H9 (cell line): ENCODE measurements around the gene PNPLA4. TPM values are rescaled to one million over a fixed set of nuclear protein-coding genes. Genes with fewer than 3 reads are reported as not detected.

Source experiments
- DNase-seq: peaks from one replicate; pipeline ENCODE4 v3.0.0-alpha.2; 2017
- H2AFZ ChIP-seq: one replicate; pipeline ENCODE4 v1.6.1; 2013; ENCODE audit warnings: mild to moderate bottlenecking, low read length, control low read depth, moderate library complexity
- H2AK5ac ChIP-seq: 2 replicates; pipeline ENCODE4 v1.6.1; 2013; ENCODE audit warnings: low read length, control low read depth, mixed read lengths; ENCODE audit not compliant: insufficient read length
- H2BK120ac ChIP-seq: one replicate; pipeline ENCODE4 v1.6.1; 2013; ENCODE audit warnings: low read depth, mild to moderate bottlenecking, low read length, control low read depth, inconsistent platforms; ENCODE audit not compliant: poor library complexity, severe bottlenecking
- H2BK12ac ChIP-seq: 2 replicates; pipeline ENCODE4 v1.6.1; 2013; ENCODE audit warnings: low read length, control low read depth, mixed read lengths, low read depth; ENCODE audit not compliant: insufficient read length
- H2BK15ac ChIP-seq: 2 replicates; pipeline ENCODE4 v1.6.1; 2013; ENCODE audit warnings: low read depth, low read length, control low read depth
- H2BK20ac ChIP-seq: one replicate; pipeline ENCODE4 v1.6.1; 2013; ENCODE audit warnings: low read depth, mild to moderate bottlenecking, low read length, control low read depth, inconsistent platforms; ENCODE audit not compliant: poor library complexity, severe bottlenecking
- H2BK5ac ChIP-seq: 2 replicates; pipeline ENCODE4 v1.6.1; 2013; ENCODE audit warnings: low read length, control low read depth, mixed read lengths; ENCODE audit not compliant: insufficient read length
- H3K14ac ChIP-seq: 2 replicates; pipeline ENCODE4 v1.6.1; 2013; ENCODE audit warnings: low read length, control low read depth; ENCODE audit not compliant: insufficient read depth
- H3K18ac ChIP-seq: 2 replicates; pipeline ENCODE4 v1.6.1; 2013; ENCODE audit warnings: low read depth, mild to moderate bottlenecking, mixed read lengths, low read length, control low read depth; ENCODE audit not compliant: insufficient read length
- H3K23ac ChIP-seq: 2 replicates; pipeline ENCODE4 v1.6.1; 2013; ENCODE audit warnings: low read length, control low read depth, mixed read lengths, low read depth; ENCODE audit not compliant: insufficient read length
- H3K23me2 ChIP-seq: 2 replicates; pipeline ENCODE4 v1.6.1; 2013; ENCODE audit warnings: low read depth, mild to moderate bottlenecking, mixed read lengths, low read length, control low read depth; ENCODE audit not compliant: insufficient read length, poor library complexity, severe bottlenecking
- H3K27ac ChIP-seq: 2 replicates; pipeline ENCODE4 v1.5.1; 2013; ENCODE audit warnings: low read length, control low read depth, mixed read lengths, low read depth; ENCODE audit not compliant: insufficient read length
- H3K27me3 ChIP-seq: 2 replicates; pipeline ENCODE4 v1.6.1; 2013; ENCODE audit warnings: low read length, control low read depth, inconsistent platforms; ENCODE audit not compliant: insufficient read depth
- H3K4ac ChIP-seq: 2 replicates; pipeline ENCODE4 v1.6.1; 2013; ENCODE audit warnings: low read depth, mild to moderate bottlenecking, control low read depth, inconsistent platforms, low read length, moderate library complexity
- H3K4me1 ChIP-seq: 2 replicates; pipeline ENCODE4 v1.6.1; 2013; ENCODE audit warnings: low read length, control low read depth, inconsistent platforms; ENCODE audit not compliant: insufficient read depth
- H3K4me2 ChIP-seq: 2 replicates; pipeline ENCODE4 v1.6.1; 2013; ENCODE audit warnings: low read length, control low read depth, mixed read lengths; ENCODE audit not compliant: insufficient read length, insufficient read depth
- H3K56ac ChIP-seq: 2 replicates; pipeline ENCODE4 v1.6.1; 2013; ENCODE audit warnings: low read depth, mild to moderate bottlenecking, mixed read lengths, low read length, control low read depth; ENCODE audit not compliant: insufficient read length
- H3K79me1 ChIP-seq: 2 replicates; pipeline ENCODE4 v1.6.1; 2013; ENCODE audit warnings: low read depth, mild to moderate bottlenecking, moderate library complexity, low read length, control low read depth, inconsistent platforms; ENCODE audit not compliant: insufficient read depth, poor library complexity, severe bottlenecking
- H3K79me2 ChIP-seq: 2 replicates; pipeline ENCODE4 v1.6.1; 2013; ENCODE audit warnings: low read length, control low read depth, inconsistent platforms; ENCODE audit not compliant: insufficient read depth
- H3K9ac ChIP-seq: 2 replicates; pipeline ENCODE4 v1.6.1; 2013; ENCODE audit warnings: low read length, control low read depth, mixed read lengths; ENCODE audit not compliant: insufficient read length; ENCODE audit errors: extremely low read depth
- H3K9me3 ChIP-seq: one replicate; pipeline ENCODE4 v1.6.1; 2013; ENCODE audit warnings: low read depth, low read length, inconsistent platforms; ENCODE audit not compliant: control insufficient read depth
- H3T11ph ChIP-seq: one replicate; pipeline ENCODE4 v1.6.1; 2013; ENCODE audit warnings: mild to moderate bottlenecking, low read length, control low read depth, inconsistent platforms
- H4K20me1 ChIP-seq: one replicate; pipeline ENCODE4 v1.6.1; 2013; ENCODE audit not compliant: control insufficient read depth, insufficient read length, insufficient read depth
- H4K5ac ChIP-seq: 2 replicates; pipeline ENCODE4 v1.6.1; 2013; ENCODE audit warnings: low read depth, mild to moderate bottlenecking, mixed read lengths, low read length, control low read depth; ENCODE audit not compliant: insufficient read length
- H4K8ac ChIP-seq: replicated peaks from 2 replicates; pipeline ENCODE4 v1.6.1; 2013; ENCODE audit warnings: low read length, control low read depth, mixed read lengths, low read depth; ENCODE audit not compliant: insufficient read length
- H4K91ac ChIP-seq: 2 replicates; pipeline ENCODE4 v1.6.1; 2013; ENCODE audit warnings: low read depth, mild to moderate bottlenecking, moderate library complexity, mixed read lengths, low read length, control low read depth; ENCODE audit not compliant: insufficient read length
- H3K27ac Mint-ChIP-seq, 3 experiments: 2 replicates in 2 of 3; 3 replicates in 1 of 3; pipeline ENCODE4 v1.8.0; 2020 to 2021; ENCODE audit warnings: mixed read lengths in 3 of 3, mild to moderate bottlenecking in 1 of 3, moderate library complexity in 1 of 3
- H3K27me3 Mint-ChIP-seq: 2 replicates; pipeline ENCODE4 v1.8.0; 2021; ENCODE audit warnings: low read depth, mild to moderate bottlenecking, moderate library complexity, mixed read lengths
- H3K36me3 Mint-ChIP-seq, 3 experiments: 2 replicates in 2 of 3; 3 replicates in 1 of 3; pipeline ENCODE4 v1.8.0; 2020 to 2021; ENCODE audit warnings: low read depth in 3 of 3, mixed read lengths in 3 of 3; ENCODE audit not compliant: insufficient read depth in 1 of 3
- H3K4me1 Mint-ChIP-seq, 2 experiments: 2 replicates each; pipeline ENCODE4 v1.8.0; 2020; ENCODE audit warnings: mixed read lengths in 2 of 2
- H3K4me3 Mint-ChIP-seq, 2 experiments: 2 replicates in 1 of 2; 3 replicates in 1 of 2; pipeline ENCODE4 v1.8.0; 2020 to 2021; ENCODE audit warnings: mild to moderate bottlenecking in 2 of 2, mixed read lengths in 2 of 2, moderate library complexity in 1 of 2
- H3K9me3 Mint-ChIP-seq, 2 experiments: 2 replicates in 1 of 2; 3 replicates in 1 of 2; pipeline ENCODE4 v1.8.0; 2020; ENCODE audit warnings: mild to moderate bottlenecking in 2 of 2, mixed read lengths in 2 of 2, moderate library complexity in 1 of 2
- WGBS: extraction: QIAGEN DNeasy Blood & Tissue Kit; methylation state at CpG from one replicate; pipeline ENCODE4 v1.1.7; 2013; ENCODE audit warnings: missing lambda C conversion rate, low lambda C conversion rate, mixed read lengths; ENCODE audit not compliant: insufficient read length; ENCODE audit errors: extremely low coverage; 5-methylcytosine and 5-hydroxymethylcytosine counted together
- total RNA-seq: library from RNA; stranded (reverse); gene quantifications from 2 replicates; pipeline ENCODE4 v1.2.1, GENCODE V29; 2021
- TF ChIP-seq, protein P1 (sequence below): fragments of 200-600 bp; sonication (generic); conservative IDR thresholded peaks from 3 replicates; pipeline ENCODE4 v1.8.0; 2021; ENCODE audit warnings: antibody characterized with exemption, mild to moderate bottlenecking

Gene PNPLA4
- total RNA-seq, 1 experiment from 2014 or later = 21.4 TPM

- peaks cover 2% of the 10 kb centered on the region for H3K27me3 Mint-ChIP-seq
- WGBS = no CpG with 5 or more reads among the region's 2 CpGs
- H3K9ac ChIP-seq = no peak overlapping the region
- H2BK120ac ChIP-seq = no peak overlapping the region
- H3K9me3 ChIP-seq = no peaks in the 10 kb centered on the region
- no peaks in the 10 kb centered on the region; a peak in 2 of 5 replicates for H3K9me3 Mint-ChIP-seq
- no peaks in the 10 kb centered on the region for H3K79me1 ChIP-seq
- no peak overlapping the region for H3K14ac ChIP-seq
- no peak overlapping the region for H3K23ac ChIP-seq
- no peaks in the 10 kb centered on the region for H3K4me1 ChIP-seq
- H3K4me1 Mint-ChIP-seq = no peaks in the 10 kb centered on the region; a peak in 1 of 4 replicates
- H3K4ac ChIP-seq = no peak overlapping the region
- no peak overlapping the region for H3K56ac ChIP-seq
- H2BK5ac ChIP-seq = no peak overlapping the region
- H3K27ac ChIP-seq = no peak overlapping the region
- no peak overlapping the region for H4K5ac ChIP-seq
- H3T11ph ChIP-seq = no peak overlapping the region
- H2AK5ac ChIP-seq = no peak overlapping the region
- no peak overlapping the region for H3K27ac Mint-ChIP-seq
- TF ChIP-seq, protein P1, sequence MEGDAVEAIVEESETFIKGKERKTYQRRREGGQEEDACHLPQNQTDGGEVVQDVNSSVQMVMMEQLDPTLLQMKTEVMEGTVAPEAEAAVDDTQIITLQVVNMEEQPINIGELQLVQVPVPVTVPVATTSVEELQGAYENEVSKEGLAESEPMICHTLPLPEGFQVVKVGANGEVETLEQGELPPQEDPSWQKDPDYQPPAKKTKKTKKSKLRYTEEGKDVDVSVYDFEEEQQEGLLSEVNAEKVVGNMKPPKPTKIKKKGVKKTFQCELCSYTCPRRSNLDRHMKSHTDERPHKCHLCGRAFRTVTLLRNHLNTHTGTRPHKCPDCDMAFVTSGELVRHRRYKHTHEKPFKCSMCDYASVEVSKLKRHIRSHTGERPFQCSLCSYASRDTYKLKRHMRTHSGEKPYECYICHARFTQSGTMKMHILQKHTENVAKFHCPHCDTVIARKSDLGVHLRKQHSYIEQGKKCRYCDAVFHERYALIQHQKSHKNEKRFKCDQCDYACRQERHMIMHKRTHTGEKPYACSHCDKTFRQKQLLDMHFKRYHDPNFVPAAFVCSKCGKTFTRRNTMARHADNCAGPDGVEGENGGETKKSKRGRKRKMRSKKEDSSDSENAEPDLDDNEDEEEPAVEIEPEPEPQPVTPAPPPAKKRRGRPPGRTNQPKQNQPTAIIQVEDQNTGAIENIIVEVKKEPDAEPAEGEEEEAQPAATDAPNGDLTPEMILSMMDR = no peak
- no peaks in the 10 kb centered on the region for H3K27me3 ChIP-seq
- no peak overlapping the region for H4K8ac ChIP-seq
- H2BK12ac ChIP-seq = no peak overlapping the region
- no peak overlapping the region for H3K18ac ChIP-seq
- no peak overlapping the region for H2BK15ac ChIP-seq
- H3K4me3 Mint-ChIP-seq = no peak overlapping the region
- no peak overlapping the region for H4K91ac ChIP-seq
- no peaks in the 10 kb centered on the region for H3K36me3 Mint-ChIP-seq
- no peak overlapping the region for H3K4me2 ChIP-seq
- no peak for DNase-seq
- H4K20me1 ChIP-seq = no peaks in the 10 kb centered on the region
- H3K23me2 ChIP-seq = no peaks in the 10 kb centered on the region
- no peak overlapping the region for H2AFZ ChIP-seq
- H3K79me2 ChIP-seq = no peaks in the 10 kb centered on the region
- H2BK20ac ChIP-seq = no peak overlapping the region
These were observed 37.5 kb downstream of the PNPLA4 start for GRCh38 chrX:7889680-7890079.
